Kidney capillary endothelial cell (primary cell): ENCODE measurements around the gene ATG10.
"Not testable (repeated sequence)": the region's sequence is repeated elsewhere in the genome, so short reads cannot be mapped to it uniquely, and the experiment has no call there.

Experiments used
- DNase-seq: peaks from one replicate; pipeline ENCODE4 v3.0.0-alpha.2; 2018; ENCODE audit warnings: low spot score

ATG10 gene

GRCh38 chr5:82222597-82223574 lies 251.1 kb downstream of the ATG10 start:
- no peak for DNase-seq

DNA sequence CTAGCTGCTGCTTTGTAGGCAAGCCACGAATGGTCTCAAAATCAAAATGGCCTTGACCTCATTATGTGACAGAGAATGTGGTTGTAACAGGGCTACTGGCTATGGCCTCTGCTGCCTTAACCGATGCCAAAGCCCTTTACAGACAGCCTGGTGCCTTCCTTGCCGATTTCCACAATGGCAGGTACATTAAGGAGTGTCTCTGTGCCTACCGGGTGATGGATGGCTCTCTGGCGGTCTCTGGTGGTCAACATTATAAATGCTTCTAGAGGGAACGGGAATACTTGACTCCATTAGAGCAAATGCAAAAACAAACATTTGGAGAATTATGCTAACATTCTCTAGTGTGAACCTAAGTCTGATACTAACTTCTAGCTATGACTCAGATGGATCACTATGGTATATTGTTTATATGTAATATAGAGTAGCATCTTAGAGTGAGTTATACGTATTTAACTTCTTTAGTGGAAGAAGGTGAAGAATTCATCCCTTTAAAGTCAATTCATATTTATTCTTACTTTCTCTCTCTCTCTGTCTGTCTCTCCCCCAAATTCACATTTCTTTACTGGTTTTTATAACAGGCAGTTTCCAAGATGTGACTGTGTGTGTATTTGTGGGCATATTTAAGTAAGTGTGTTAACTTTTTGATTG lies 253.8 kb downstream of the ATG10 start:
- peak; percentile 54 for DNase-seq

DNA sequence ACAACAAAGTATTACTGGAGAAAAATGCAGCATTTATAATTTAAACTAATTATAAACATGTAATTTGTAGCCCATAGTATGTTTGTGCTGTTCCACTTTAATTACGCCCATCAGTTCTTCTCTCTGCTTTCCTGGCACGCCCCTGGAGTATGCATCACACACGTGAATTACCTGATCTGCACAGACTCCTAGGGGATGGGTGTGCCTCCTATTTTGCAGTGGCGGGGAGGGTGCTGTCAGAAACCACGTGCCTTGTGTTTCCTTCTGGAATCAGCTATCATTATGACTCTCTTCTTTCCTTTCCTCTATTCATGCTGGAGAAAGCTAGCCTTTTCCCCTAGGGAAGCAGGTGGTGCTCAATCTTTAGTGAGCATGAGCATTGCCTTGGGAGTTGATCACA lies 263.1 kb downstream of the ATG10 start:
- no peak for DNase-seq

GRCh38 chr5:82244151-82244550 lies 272.3 kb downstream of the ATG10 start:
- DNase-seq, result no peak

DNA sequence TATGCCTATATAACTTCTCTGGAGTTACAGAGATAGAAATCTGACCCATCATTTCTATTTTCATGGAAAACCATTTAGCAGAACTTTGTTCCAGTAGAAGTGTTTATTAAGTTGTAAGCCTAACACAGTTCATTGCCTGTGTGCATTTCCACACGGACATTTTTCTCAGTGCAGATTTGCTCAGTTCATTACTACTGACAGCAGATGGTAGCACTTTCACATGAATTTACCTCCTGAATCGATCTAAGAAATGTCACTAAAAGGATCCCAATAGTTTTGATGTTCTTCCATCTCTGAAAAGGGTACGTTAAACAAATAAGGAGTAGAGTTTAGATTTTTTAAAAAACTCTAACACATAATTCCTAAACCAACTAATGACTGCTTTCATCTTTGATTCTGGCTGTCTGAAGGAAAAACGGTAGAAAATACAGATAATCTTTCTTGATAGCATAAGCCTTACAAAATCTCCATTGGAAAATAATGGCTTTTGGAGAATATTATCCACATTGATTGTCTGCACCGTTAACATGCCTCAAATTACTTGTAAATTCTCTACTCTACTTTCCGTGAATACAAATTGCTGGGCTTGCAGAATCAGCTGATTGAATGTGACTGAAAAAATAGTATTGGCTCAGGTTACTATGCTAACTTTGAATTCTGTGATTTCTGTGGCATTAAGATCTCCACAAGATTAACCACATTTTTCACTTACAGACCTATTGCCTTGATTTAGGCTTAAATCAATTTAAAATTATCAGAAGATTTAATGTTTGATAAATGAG lies 273.2 kb downstream of the ATG10 start:
- no peak for DNase-seq

DNA sequence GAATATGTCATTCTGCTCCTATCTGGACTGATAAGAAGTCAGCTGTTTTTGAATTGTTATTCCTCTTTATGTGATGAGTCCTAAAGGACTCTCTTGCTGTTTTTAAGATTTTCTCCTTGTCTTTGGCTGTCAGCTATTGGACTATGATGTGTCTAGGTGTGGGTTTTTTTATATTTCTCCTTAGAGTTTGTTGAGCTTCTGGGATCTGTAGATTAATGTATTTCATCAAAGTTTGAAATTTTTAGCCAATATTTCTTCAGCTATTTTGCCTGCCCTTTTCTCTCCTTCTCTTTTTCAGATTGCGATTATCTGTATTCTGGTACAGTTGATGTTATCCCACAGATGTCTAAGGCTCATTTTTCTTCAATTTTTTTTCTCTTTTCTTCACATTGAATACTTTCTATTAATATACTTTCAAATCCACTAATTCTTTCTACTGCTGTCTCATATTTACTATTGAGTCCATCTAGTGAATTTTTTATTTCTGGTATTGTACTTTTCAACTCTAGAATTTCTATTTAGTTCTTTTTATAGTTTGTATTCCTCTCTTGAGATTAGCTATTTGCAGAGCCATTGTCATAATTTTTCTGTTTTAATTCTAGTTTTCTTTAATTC lies 275.2 kb downstream of the ATG10 start:
- no peak for DNase-seq

- DNase-seq, result no peak
Measured at GRCh38 chr5:82252744-82253143, 280.9 kb downstream of the ATG10 start.

DNA sequence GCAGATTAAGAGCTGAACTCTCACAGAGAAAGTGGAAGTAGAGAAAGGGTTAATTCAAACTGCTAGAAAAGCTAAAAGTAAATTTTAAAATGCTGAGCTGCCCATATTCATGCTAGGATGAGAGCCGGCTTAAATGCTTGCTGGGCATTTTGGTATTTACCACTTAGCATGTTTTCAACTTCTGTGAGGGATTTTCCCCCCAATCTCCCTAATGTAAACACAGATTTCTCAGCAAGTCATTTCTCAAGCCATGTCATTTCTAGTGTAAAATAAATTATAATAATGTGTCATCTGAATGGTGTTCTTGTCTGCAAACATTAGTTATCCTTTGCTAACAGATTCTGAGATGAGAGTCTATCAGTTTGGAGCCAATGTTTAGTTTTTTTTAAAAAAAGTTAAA lies 284.0 kb downstream of the ATG10 start:
- DNase-seq, result no peak

DNA sequence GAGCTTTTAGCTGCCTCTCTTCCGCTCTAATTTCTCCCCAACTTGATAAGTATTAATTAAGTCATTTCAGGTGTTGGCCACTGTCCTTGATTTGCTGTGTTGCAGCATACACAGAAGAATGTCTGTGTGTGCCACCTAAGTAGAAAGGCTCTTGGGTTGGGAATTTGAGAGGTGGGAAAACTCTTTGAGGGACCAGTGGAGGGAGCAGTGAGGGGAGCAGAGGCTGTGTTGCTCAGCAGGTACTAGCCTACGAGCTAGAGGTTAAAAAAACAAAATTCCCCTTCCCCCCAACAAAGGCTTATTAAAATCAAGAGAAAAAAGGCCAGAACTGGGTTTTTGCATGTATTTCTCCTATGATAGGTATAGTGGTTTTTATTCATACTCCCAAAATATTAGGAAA lies 285.4 kb downstream of the ATG10 start:
- no peak for DNase-seq

GRCh38 chr5:82257729-82258128 lies 285.9 kb downstream of the ATG10 start:
- no peak for DNase-seq

- peak; percentile 15 for DNase-seq
Measured at GRCh38 chr5:82259172-82259800, 287.5 kb downstream of the ATG10 start.

DNA sequence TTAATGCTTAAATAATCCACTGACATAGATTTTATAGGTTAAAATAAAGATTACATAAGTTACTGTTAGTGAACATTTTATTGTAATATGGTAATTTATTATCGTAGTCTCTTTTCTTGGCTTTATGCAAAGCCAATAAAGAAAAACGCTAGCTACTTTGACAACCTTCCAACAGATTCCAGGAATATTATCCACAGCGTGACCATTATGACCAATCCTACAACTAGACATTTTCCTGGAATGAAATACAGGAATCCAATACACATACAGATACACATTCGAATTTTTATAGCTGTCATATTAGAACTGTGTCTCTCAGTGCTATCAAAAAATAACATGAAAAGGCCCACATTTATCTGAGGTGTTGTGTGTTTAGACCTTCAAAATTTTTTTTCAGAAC lies 293.2 kb downstream of the ATG10 start:
- DNase-seq, result no peak

DNA sequence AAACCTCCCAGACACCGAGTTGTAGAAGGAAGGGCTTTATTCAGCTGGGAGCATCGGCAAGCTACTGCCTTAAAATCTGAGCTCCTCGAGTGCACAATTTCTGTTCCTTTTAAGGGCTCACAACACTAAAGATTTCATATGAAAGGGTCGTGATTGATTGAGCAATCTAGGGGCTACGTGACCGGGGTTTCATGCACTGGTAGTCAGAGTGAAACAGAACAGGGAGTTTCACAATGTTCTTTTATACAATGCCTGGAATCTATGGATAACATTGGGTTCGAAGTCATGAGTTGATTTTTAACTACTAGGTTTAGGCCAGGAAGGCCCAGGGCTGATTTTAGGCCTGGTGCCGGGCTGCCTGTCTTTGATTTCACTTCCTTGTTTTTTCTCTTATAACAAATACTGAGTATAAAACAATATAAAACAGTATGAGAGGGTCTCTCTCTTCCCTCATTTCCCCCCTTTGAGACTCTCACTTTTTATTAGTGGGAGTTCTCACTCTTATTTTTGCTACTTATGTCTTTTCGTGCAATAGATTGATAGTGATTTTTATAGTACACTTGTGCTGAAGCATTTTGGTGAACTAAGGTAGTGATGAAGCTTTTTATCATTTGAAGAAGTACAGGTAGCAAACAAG lies 295.6 kb downstream of the ATG10 start:
- not testable (repeated sequence) for DNase-seq

DNA sequence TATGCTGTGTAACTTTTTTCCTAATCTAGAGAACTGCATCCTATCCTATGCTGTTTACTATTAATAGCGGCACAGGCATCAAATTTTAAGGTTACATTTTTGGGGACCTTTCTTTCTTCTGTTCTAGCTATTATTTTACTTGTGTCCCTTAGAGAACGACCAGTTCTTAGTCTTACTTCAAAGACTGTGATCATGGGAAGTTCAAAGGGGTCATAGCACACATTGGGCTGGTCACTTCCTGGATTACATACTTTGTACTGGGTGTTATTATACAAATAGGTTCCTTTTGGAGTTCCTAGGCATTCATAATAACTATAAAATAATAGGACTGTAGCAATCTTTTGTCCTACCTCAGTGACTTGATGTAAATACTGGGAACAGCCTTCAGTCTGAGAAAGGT lies 297.5 kb downstream of the ATG10 start:
- DNase-seq, result peak; percentile 70

GRCh38 chr5:82272571-82273356 lies 300.9 kb downstream of the ATG10 start:
- DNase-seq, result not testable (repeated sequence)

- not testable (repeated sequence) for DNase-seq
Measured at GRCh38 chr5:82273426-82273825, 301.6 kb downstream of the ATG10 start.

GRCh38 chr5:82274343-82275211 lies 302.8 kb downstream of the ATG10 start:
- DNase-seq, result no peak

- DNase-seq, result no peak
Measured at GRCh38 chr5:82275216-82275664, 303.4 kb downstream of the ATG10 start.
